Measurements from ENCODE around the gene CUL2.
"Not testable (repeated sequence)": the region's sequence is repeated elsewhere in the genome, so short reads cannot be mapped to it uniquely, and the experiment has no call there.

Gene CUL2

GRCh38 chr10:35020481-35020880 lies 69.7 kb downstream of the CUL2 start:
- in situ Hi-C loops (cut with MboI; ENCODE audit: low sequenced_read_pairs), result no loop called here

DNA sequence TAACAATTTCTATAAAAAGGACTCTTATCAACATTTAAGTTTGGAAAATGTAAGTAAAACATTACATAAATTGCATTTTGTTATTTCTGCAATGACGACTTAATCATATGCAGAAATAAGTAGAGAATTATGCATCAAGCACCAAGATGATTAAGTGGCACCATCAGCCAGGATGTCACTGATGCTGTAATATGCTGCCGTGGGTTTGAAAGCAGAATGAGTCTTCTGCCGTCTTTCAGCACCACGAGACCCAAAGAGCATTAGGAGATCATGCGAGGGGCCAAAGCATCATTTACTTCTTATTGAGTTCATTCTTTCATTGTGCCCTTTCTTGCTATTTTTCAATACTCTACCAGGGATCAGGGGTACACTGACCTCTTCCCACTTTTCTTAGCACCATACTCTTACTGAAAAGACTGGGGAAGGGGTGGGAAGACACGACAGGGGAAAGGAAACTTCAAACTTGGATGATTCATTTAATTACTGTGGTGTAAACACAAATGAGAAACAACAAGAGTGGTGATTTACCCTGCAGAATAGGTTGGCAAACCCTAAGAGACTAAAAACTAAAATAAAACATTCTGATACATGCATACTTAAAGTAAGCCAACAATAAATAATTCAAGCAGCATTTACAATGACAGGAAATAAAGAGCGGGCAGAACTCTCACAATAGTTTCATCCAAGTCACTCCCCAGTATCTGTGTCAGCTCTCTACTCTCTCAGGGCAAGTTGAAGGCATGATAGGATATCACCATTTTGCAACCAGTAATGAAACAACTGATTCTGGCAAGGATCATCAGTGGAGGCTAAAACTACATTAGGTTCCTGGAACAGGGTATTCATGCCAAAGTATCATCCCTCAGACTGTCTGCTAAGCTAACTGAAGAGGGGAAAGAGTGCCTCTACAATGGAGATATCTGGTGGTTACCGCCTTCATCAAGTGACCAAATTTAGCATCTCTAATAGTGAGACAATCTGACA lies 70.8 kb downstream of the CUL2 start:
- in situ Hi-C loops (cut with MboI; ENCODE audit: low sequenced_read_pairs), result no loop called here

DNA sequence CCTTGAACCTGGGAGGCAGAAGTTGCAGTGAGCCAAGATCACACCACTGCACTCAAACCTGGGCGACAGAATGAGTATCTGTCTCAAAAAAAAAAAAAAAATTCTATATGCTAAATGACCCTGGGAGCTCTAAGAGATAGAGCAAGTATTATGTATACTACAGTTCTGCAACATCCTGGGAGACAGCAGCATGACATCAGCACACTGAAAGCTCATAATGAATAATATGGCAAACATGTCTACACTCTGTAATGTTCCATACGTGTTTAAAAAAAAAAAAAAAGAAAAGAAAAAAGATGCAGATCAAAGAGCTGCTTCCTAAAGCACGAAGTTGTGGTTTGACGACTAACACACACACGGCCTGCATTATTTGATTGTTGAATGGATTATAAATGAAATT lies 72.5 kb downstream of the CUL2 start:
- in situ Hi-C loops (cut with MboI; ENCODE audit: low sequenced_read_pairs), result no loop called here

DNA sequence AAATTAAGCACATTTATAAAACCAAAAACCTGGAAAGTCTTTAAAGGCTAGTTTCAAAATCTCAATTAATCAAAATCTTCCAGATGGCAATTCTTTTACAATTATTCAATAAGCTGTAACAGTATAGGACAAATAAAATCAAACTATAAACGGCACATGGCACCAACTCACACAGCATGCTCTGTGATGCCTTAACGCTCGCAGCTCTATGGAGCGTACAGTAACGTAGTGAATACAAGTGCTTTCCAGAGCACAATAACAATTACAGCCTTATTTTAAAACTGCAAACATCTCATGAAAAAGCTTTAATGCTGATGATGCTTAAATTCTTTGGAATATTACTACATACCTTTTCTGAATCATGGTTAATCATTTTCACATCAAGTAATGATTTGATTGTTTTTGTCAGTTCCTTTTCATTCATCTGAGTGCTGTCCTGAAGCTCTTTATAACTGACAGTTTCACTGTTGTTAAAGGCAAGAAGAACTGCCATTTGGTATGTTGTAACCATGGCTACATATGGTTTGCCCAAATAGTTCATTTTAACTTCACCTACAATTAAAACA lies 74.2 kb downstream of the CUL2 start:
- in situ Hi-C loops (cut with MboI; ENCODE audit: low sequenced_read_pairs), result no loop called here

- in situ Hi-C loops (cut with MboI; ENCODE audit: low sequenced_read_pairs), result no loop called here
Measured at GRCh38 chr10:35012781-35013180, 77.4 kb downstream of the CUL2 start.

DNA sequence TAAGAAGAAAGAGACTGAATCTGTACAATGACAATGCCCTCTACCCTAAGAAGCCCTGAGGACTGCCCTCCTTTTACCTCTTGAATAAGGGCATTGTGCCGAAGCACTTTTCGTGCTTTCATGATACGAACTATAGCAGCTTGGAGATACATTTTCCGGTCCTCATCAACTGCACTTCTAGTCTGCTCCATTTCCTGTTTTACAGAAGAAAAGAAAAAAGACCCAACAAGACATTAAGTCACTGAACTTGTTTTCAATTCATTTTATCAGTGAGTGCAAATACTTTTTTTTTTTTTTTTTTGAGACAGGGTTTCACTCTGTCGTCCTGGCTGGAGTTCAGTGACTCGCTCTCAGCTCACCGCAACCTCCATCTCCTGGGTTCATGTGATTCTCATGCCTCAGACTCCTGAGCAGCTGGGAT lies 78.4 kb downstream of the CUL2 start:
- in situ Hi-C loops (cut with MboI; ENCODE audit: low sequenced_read_pairs), result no loop called here

GRCh38 chr10:35007858-35008301 lies 82.3 kb downstream of the CUL2 start:
- in situ Hi-C loops (cut with MboI; ENCODE audit: low sequenced_read_pairs), result no loop called here

GRCh38 chr10:35006836-35007235 lies 83.3 kb downstream of the CUL2 start:
- in situ Hi-C loops (cut with MboI; ENCODE audit: low sequenced_read_pairs), result no loop called here

DNA sequence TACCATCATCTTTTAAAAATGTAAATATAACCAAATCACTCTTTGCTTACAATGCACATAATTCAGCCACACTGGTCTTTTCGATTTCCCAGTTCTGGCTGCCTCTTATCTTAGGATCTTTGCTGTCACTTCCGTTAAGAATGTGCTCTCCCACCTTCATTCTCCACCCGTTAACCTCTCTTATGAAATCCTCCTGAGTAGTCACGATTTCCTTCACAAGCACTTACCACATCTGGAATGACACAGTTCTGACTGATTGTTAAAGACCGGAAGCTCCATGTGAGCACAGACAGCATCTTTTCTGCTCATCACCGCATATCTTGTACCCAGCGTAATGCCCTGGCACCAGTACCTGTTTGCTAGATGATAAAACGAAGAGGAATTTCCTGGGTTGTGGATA lies 84.3 kb downstream of the CUL2 start:
- in situ Hi-C loops (cut with MboI; ENCODE audit: low sequenced_read_pairs), result no loop called here

DNA sequence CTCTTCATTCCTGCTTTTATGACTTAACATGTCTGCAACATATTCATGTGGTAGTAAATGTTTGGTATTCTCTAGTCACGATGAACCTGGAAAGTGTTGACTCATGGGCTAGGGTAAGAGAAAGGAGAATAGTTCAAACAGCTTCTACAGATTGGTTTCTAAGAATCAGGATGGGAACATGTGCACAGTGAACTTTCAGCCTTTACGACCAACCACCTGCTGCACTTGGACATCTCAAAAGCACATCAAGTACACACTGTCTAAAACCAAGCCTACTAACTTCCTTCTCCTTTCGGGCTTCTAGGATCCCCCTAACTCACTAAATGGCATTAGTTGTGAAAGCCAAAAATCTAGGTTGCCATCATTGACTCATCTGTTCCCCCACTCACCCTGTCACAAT lies 85.5 kb downstream of the CUL2 start:
- in situ Hi-C loops (cut with MboI; ENCODE audit: low sequenced_read_pairs), result no loop called here

DNA sequence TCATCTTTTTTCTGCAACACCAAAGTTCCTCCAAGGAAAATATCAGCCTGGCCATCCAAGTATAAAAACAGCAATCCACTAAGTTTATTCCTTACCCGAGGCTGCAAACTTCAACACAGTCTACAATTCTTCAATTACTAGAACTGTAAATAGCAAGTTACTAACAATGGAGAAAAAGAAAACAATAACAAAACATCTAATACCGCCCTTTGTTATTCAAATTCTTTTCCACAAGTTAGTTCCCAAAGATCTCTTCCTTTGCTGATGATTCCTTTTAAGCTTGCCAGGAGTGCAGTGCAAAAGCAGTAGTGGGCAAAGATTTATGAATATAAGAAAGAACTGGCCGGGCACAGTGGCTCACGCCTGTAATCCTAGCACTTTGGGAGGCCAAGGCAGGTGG lies 86.2 kb downstream of the CUL2 start:
- in situ Hi-C loops (cut with MboI; ENCODE audit: low sequenced_read_pairs), result no loop called here

- in situ Hi-C loops (cut with MboI; ENCODE audit: low sequenced_read_pairs), result no loop called here
Measured at GRCh38 chr10:35000936-35001335, 89.2 kb downstream of the CUL2 start.

GRCh38 chr10:34999532-34999931 lies 90.6 kb downstream of the CUL2 start:
- in situ Hi-C loops (cut with MboI; ENCODE audit: low sequenced_read_pairs), result no loop called here

GRCh38 chr10:34998940-34999339 lies 91.2 kb downstream of the CUL2 start:
- in situ Hi-C loops (cut with MboI; ENCODE audit: low sequenced_read_pairs), result no loop called here

GRCh38 chr10:34996843-34997242 lies 93.3 kb downstream of the CUL2 start:
- in situ Hi-C loops (cut with MboI; ENCODE audit: low sequenced_read_pairs), result no loop called here

DNA sequence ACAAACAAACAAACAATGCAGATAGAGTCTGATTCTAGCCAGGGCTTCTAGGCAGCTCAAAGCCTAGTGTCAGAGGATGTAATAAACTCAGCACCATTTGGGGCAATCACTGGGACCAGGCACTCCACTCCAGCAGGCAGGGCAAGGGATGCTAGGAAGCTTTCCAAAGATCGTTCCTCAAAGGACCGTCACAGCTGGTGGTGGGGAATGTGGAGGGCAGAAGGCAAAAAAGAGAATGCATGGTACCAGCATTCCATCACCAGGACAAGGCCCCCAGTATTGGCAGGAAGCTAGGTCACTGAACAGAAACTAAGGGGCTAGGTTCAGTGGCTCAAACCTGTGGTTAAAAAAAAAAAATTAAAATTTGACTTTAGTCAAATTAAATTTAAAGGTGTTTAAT lies 94.2 kb downstream of the CUL2 start:
- in situ Hi-C loops (cut with MboI; ENCODE audit: low sequenced_read_pairs), result no loop called here

DNA sequence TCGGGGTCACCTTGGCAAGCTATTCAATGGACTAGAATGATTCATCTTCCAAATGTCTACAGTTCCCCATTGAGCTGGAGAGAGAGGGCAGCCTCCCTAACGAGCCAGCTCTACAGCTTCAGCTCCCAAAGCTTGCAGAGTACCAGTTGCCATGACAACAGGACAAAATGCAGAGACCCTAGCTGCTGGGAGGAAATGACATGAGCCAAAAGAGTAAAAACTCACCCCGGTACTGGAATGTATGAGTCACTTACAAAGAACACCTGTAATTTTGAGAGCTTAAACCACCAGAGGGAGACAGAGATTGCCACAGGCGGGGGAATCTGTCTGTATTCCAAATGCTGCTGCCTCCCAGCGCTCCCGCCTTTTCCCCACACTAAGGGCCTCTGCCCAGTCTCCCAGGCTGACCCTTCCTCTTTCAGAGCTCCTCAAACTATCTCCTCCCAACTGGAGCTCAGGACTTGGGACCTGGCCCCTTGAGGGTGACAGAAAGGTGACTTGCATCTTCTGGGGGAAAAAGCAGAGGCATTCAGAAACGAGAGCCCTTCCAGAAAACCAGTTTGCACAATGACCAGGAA lies 95.5 kb downstream of the CUL2 start:
- in situ Hi-C loops (cut with MboI; ENCODE audit: low sequenced_read_pairs), result no loop called here

DNA sequence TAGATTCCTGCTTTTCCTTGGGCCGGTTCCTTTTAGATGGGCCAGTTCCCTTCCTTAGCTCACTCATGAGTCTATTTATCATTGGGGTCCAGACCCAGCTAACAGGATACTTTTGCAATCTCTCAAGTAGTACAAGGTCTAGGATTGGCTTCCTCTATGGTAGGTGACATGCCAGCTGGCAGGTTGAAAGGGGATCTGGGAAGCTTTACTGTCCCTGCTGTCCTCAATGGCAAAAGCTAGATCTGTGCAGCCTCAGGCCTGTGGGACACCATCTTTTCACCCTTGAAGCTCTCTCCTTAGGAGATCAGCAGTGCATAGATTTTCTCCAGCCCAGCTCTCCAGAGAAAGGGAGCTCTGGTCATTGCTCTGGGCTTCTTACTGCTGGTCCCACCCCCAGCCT lies 96.4 kb downstream of the CUL2 start:
- in situ Hi-C loops (cut with MboI; ENCODE audit: low sequenced_read_pairs), result no loop called here

GRCh38 chr10:34991117-34991516 lies 99.0 kb downstream of the CUL2 start:
- in situ Hi-C loops (cut with MboI; ENCODE audit: low sequenced_read_pairs), result not testable (repeated sequence)

DNA sequence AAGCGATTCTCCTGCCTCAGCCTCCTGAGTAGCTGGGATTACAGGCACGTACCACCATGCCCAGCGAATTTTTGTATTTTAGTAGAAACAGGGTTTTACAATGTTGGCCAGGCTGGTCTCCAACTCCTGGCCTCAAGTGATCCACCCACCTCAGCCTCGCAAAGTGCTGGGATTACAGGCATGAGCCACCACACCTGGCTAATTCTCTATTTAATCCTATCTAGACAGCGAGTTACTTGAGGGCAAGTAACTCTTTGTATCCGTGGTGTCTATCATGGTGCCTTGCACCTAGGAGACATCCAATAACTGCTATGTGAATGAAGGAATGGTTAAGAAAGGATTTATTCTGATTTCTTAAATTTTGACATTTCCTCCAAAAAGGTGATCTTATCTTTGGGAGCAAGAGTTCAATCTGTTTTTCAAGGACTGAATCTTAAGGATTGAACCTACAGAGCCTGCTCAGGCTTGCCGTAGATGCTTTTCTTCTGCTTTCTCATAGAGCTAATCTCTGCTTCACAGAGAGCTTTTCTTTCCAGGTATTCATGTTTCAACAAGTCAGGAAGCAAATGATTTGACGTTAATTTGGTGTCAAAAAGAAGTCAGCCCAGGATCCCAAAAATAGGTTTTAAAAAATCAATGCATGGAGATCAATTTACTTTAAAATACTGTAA lies 101.6 kb downstream of the CUL2 start:
- in situ Hi-C loops (cut with MboI; ENCODE audit: low sequenced_read_pairs), result no loop called here

GRCh38 chr10:34985823-34986222 lies 104.3 kb downstream of the CUL2 start:
- in situ Hi-C loops (cut with MboI; ENCODE audit: low sequenced_read_pairs), result no loop called here

Data from hTERT RPE-1 (cell line).